DMS153 (cell line): ENCODE results near the gene MYBPC1.

Source experiments
- DNase-seq: peaks from one replicate; lab custom pipeline; 2025; lab: John Stamatoyannopoulos, UW

Gene MYBPC1

GRCh38 chr12:101599771-101600484 is 5.2 kb downstream of the MYBPC1 start:
- no peak for DNase-seq

DNA sequence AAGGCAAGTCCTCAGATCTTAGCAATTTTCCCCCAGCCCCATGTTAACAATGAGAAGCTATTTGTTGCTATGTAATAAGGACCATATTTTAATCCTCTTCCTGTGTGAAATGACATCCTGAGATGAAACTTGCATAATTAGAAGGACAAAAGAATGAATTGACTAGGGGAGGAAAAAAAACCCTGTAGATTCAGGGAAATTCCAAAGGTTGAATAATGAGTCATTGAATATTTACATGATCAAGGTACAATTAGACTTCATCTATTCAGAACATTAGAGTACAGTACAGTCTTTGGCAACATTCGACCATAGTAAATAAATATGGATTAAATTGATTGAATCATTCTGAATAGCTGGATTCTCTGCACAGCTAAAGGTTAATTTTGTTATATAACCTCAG is 9.4 kb downstream of the MYBPC1 start:
- DNase-seq = no peak

DNA sequence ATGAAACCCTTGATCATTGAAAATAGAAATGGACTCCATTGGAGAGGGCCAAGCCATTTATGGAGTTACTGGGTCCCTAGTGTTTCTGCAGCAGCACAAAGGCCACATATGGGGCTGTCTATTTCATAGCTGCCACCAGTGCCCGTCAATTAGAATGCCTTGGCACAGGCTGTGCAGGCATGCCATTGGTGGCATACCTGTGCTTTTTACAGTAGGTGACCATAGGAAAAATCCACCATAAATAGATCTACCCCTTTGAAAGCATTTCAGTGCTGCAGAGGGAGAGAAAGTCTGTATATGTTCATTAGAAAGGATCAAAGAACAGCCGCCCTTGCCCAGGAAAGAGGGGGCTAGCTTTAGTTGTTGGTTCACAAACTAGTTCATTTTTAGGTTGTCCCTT is 13.1 kb downstream of the MYBPC1 start:
- DNase-seq = no peak

GRCh38 chr12:101608301-101609133 is 13.7 kb downstream of the MYBPC1 start:
- DNase-seq = no peak

GRCh38 chr12:101609198-101609597 is 14.4 kb downstream of the MYBPC1 start:
- DNase-seq = no peak

DNA sequence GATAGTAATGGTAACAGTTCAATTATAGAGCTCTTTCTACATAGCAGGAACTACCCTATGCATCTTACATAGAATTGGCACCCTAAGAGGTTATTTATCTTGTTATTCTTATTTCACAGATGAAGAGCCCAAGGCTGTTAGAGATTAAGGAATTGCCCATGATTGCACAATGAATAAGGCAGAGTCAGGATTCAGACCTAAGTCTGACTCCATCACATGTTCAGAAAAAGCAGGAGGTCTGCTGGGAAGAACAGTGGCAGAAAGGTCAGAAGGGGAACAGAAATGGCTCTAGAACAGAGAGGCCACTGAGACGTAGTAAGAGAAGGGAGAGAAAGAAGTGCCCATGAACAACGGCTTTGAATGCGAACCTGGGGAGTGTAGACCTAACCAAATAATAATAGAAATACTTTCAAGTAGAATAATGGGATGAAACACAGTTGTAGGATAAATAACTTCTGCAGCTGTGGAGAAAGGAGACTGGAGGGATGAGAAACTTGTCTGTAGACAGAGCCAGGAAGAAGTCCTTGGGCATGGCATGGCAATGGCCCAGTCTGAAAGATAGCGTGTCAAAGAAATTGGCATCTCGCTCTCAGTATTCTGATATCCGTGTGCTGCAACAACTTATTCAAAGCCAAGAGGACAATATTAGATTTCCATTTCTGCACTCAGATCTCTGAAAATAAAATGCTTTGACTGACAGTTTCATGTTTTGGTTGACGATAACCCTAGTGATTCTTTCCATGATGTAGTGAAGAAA is 17.6 kb downstream of the MYBPC1 start:
- DNase-seq = no peak

DNA sequence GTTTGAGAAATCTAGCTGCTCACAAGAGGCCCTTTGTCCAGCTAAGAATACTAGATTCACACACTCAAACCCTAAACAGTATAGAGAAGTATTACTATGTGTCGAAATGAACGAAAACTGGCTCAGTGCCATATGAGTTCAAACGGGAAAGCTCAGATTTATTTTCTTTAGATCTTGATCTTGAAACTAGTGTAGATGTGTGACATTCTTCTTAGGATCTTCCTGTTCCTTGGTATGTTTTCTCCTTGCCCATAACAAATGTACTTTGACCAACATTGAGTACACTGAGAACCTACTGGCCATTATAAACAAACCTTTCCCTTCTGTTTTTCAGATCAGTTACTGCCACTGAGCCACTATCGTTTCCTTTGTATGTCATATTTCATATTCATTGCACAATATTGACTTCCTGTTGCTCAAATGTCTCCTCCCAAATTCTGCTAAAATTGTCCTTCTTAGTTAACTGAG is 21.3 kb downstream of the MYBPC1 start:
- DNase-seq = no peak

GRCh38 chr12:101619026-101619786 is 24.4 kb downstream of the MYBPC1 start:
- no peak for DNase-seq

DNA sequence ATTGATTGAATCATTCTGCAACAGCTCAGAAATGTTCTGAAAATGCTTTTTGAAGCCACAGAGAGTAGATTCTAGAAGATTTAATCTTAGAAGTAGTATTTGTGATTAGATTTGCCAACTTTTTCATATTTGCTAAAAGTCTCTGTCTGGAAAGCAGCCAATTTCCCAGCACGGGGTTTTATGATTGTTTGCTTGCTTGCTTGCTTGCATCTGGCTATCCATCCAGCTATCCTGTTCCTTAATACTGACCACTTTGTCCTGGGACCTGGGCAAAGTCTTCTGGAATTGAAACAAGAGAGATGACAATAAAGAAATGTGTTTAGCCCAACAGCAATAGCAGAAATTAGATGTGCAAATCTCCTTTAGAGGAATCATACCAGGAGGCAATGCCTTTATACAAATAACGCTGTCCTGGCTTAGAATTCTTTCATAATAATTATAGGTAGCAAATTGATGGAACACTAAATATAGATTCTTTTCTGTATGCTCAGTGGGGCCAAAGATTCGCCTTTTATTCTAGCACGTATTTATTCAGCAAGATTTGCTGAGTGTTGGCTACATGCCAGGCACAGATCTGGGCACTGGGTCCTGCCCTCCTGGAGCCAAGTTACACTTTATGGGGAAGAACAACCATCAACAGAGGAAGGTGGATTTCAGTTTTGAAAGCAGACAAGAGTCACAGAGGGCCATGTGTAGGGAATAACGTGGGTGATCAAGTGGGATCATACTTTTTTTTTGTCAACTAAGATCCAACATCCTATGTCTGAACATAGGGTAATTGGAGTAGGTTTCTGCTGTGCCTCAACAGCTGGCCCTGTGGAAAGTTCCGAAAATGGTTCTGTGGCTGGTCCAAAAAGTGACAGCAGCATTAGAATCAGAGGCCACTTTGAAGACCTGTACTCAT is 25.3 kb downstream of the MYBPC1 start:
- DNase-seq = no peak

DNA sequence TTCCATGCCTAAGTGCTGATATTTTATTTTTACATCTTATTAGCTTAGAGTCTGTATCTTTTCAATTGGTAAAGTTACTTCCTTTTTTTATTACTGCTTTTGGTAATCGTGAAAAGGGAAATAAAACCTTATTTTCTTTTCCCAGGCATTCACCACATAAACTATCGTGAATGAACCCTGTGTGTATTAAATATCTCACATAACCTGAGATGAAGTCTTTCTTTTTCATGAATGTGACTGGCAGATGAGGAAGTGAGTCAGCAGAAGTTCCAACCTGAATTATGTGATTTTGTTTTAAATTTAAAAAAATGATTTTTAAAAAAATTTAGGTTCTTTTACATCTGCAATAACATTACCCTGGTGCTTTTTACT is 26.0 kb downstream of the MYBPC1 start:
- no peak for DNase-seq

GRCh38 chr12:101628676-101629075 is 33.9 kb downstream of the MYBPC1 start:
- DNase-seq = no peak

DNA sequence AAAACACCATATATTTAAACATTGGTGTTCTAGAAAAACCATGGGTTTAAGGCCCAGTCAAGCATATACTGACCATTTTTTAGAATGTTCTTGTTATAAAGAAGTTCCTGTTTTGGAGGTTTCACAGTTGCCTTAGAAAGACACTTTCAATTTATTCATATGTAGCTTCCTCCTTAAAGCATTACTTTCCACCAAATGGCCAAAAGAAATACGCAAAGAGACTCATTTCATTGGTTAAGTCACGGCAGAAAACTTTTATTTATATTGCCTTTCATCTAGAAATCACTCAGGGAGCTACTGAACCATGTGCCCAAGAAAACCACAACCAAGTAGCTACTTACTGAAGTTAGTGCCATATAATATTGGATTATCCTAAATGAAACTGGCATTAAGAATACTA is 40.0 kb downstream of the MYBPC1 start:
- no peak for DNase-seq

GRCh38 chr12:101637936-101638335 is 43.2 kb downstream of the MYBPC1 start:
- DNase-seq = no peak

DNA sequence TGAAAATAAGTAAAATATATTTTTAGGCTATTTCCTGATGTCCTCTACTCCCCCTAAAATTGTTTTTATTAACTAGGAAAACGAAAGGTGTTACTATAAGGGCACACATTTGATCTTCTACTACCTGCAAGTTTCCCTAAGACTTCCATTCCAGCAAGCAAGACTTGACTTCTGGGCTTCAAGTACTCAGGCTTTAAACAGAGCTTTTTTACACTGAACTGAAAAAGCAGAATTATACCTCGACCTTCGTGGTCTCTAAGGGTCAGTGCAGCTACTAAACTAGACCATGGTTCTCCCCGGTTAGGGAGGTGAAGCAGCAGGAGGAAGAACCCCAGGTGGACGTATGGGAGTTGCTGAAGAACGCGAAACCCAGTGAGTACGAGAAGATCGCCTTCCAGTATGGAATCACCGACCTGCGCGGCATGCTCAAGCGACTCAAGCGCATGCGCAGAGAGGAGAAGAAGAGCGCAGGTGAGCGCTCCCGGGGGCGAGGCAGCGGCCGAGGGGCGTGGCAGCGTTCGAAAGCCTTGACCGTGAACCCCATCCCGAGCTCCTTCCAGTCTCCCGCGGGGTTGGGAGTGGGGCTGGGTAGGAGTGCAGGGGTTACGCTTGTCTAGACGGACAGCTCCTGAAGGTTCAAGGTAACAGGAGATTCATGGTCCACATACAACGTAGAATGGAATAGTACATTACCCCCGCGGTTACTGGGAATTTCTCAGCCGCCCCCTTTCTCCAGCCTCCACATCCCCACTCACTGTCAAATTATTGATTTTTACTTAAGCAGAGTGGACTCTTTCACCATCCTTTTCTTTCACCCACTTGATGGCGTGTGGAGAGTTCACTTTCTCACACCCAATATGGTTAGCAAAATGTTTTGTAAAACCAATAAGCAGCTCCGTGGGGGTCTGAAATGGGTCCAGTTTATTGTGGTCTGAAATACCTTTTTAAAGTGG is 47.6 kb downstream of the MYBPC1 start:
- no peak for DNase-seq

DNA sequence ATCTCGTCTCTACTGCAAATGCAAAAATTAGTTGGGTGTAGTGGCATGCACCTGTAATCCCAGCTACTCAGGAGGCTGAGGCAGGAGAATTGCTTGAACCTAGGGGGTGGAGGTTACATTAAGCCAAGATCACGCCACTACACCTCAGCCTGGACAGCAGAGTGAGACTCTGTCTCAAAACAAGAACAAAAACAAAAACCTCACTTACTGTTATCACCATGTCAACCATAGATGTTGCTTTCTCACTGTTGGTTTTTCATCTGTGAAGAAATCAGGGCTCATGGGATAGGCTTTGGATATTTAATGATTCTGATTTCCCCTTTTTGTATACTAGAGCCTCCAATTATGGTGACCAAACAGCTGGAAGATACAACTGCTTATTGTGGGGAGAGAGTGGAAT is 52.9 kb downstream of the MYBPC1 start:
- no peak for DNase-seq

DNA sequence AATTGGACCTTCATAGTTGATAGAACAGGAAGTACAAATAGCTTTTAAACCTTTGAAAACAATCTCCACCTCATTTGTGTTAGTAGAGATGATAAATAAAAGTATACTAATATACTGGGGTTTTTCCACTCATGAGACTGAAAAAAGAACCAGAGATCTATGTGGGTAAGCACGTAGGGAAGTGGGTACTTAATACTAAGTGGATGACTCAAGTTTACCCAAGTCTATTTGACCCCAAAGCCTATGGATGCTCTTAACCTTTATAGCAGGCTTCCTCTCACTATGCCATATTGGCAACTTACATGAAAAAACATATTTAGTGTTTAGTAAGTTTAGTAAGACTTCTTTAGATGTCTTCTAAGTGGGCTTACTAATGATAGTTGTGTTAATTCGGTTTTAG is 53.4 kb downstream of the MYBPC1 start:
- DNase-seq = no peak

DNA sequence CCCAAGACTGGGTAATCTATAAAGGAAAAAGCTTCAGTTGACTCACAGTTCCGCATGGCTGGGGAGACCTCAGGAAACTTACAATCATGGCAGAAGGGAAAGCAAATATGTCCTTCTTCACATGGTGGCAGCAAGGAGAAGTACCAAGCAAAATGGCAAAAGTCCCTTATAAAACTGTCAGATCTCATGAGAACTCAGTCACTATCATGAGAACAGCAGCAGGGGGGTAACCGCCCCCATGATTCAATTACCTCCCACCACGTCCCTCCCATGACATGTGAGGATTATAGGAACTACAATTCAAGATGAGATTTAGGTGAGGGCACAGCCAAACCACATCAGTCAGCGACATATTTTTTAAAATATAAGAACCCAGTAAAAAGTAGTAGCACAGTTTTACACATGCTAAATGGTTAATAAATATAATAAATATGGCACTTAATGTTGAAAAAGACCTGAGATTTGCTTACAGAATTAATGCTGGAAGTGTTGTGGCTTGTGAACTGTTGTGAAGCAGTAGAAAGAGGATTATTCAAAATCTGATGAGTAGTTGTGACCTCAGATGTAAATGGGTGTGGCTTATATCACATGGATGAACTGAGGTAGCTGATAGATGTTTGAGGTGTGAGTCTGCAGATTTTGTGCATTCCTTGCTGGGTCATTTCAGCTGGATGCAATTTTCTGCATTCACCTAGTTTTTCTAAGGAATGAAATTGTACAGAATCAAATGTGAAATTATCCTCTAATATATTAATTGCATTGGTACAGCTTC is 55.8 kb downstream of the MYBPC1 start:
- DNase-seq = no peak

DNA sequence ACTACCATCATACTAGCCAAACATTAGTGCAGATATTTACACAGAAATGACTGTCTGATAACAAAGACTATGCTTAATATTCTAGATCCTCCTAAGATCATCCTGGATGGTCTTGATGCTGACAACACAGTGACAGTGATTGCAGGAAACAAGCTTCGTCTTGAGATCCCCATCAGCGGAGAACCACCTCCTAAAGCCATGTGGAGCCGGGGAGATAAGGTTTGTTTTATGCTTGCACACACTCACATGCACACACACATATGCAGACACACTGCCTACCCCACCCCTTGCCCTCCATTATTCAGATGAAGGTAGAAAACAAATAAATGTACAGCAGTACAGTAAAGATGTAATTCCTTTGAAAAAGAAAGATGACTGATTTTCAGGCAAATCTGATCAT is 58.3 kb downstream of the MYBPC1 start:
- DNase-seq = no peak

GRCh38 chr12:101653503-101653902 is 58.7 kb downstream of the MYBPC1 start:
- no peak for DNase-seq
